Tibial nerve (tissue), 4 donors: ENCODE results near the gene FLYWCH2.

ENCODE experiments used
- CTCF ChIP-seq, 5 experiments: fragments of 200-600 bp in 3 of 5; fragments of 450-650 bp in 2 of 5; sonication (generic) in 3 of 5; IDR thresholded peaks; one replicate each; pipeline ENCODE4 v1.5.1; 2016 to 2019; ENCODE audit warnings: antibody characterized with exemption in 5 of 5, mild to moderate bottlenecking in 3 of 5, moderate library complexity in 2 of 5
- EP300 ChIP-seq, 2 donors: sonication (generic); formaldehyde crosslinking; IDR thresholded peaks; one replicate each; pipeline ENCODE4 v1.6.1; 2017; ENCODE audit warnings: antibody characterized with exemption in 2 of 2, mild to moderate bottlenecking in 1 of 2
- POLR2A ChIP-seq, 2 donors: fragments of 450-650 bp; IDR thresholded peaks; one replicate each; pipeline ENCODE4 v1.6.1; 2017; ENCODE audit warnings: antibody characterized with exemption in 2 of 2, mild to moderate bottlenecking in 2 of 2, moderate library complexity in 2 of 2

- TF ChIP-seq POLR2A (IDR thresholded peaks at IDR 0.05) (no peak), CTCF (IDR thresholded peaks at IDR 0.05) (no peak), EP300 (IDR thresholded peaks at IDR 0.05) (no peak)
Observed at GRCh38 chr16:2937170-2937569, 54.2 kb downstream of the FLYWCH2 start.
